Stimulated activated CD8-positive, alpha-beta memory T cell treated with anti-CD3 and anti-CD28 coated beads, Interleukin-12 subunit alpha, Interleukin-12 subunit beta, amount 100 ng/mL, for 24 hours (primary cell): ENCODE data around the gene ANKH.

Source experiments
- DNase-seq: peaks from one replicate; pipeline ENCODE4 v3.0.0-alpha.2; 2020; ENCODE audit errors: extremely low read depth

Gene ANKH

GRCh38 chr5:14790911-14791310 lies 80.7 kb downstream of the ANKH start:
- no peak for DNase-seq

- DNase-seq: no peak
Observed at GRCh38 chr5:14790220-14790619, 81.4 kb downstream of the ANKH start.

- DNase-seq: no peak
Observed at GRCh38 chr5:14787801-14788579, 83.6 kb downstream of the ANKH start.

- DNase-seq: no peak
Observed at GRCh38 chr5:14783691-14784090, 87.9 kb downstream of the ANKH start.

GRCh38 chr5:14782591-14782990 lies 89.0 kb downstream of the ANKH start:
- DNase-seq: no peak

- no peak for DNase-seq
Observed at GRCh38 chr5:14781106-14781505, 90.5 kb downstream of the ANKH start.

- DNase-seq: no peak
Observed at GRCh38 chr5:14779975-14780374, 91.6 kb downstream of the ANKH start.

GRCh38 chr5:14778792-14779070 lies 92.8 kb downstream of the ANKH start:
- DNase-seq: no peak

- no peak for DNase-seq
Observed at GRCh38 chr5:14777932-14778791, 93.4 kb downstream of the ANKH start.

GRCh38 chr5:14777187-14777586 lies 94.4 kb downstream of the ANKH start:
- no peak for DNase-seq

- no peak for DNase-seq
Observed at GRCh38 chr5:14776602-14777001, 95.0 kb downstream of the ANKH start.

GRCh38 chr5:14775857-14776256 lies 95.7 kb downstream of the ANKH start:
- no peak for DNase-seq

- DNase-seq: no peak
Observed at GRCh38 chr5:14773588-14773987, 98.0 kb downstream of the ANKH start.

GRCh38 chr5:14771972-14772371 lies 99.6 kb downstream of the ANKH start:
- no peak for DNase-seq

- no peak for DNase-seq
Observed at GRCh38 chr5:14771189-14771588, 100.4 kb downstream of the ANKH start.

GRCh38 chr5:14768508-14769365 lies 102.8 kb downstream of the ANKH start:
- no peak for DNase-seq

GRCh38 chr5:14767735-14768507 lies 103.7 kb downstream of the ANKH start:
- DNase-seq: no peak

GRCh38 chr5:14767053-14767452 lies 104.5 kb downstream of the ANKH start:
- DNase-seq: no peak

GRCh38 chr5:14766584-14766983 lies 105.0 kb downstream of the ANKH start:
- DNase-seq: no peak

GRCh38 chr5:14765587-14765986 lies 106.0 kb downstream of the ANKH start:
- no peak for DNase-seq

GRCh38 chr5:14762549-14763216 lies 108.9 kb downstream of the ANKH start:
- no peak for DNase-seq
